Testis (tissue), 3 donors: ENCODE data around the gene SUV39H1. TPM values are rescaled to one million over a fixed set of nuclear protein-coding genes. Genes with fewer than 3 reads are reported as not detected.
"Not testable (repeated sequence)": the region's sequence is repeated elsewhere in the genome, so short reads cannot be mapped to it uniquely, and the experiment has no call there.

Experiments used
- DNase-seq: peaks from one replicate; pipeline ENCODE4 v3.0.0-alpha.2; 2019
- H3K27ac ChIP-seq, 2 donors: fragments of 200-600 bp; sonication (generic); one replicate each; pipeline ENCODE4 v1.5.1; 2019
- H3K27me3 ChIP-seq: fragments of 200-600 bp; sonication (generic); one replicate; pipeline ENCODE4 v1.5.1; 2019
- H3K36me3 ChIP-seq: fragments of 200-600 bp; sonication (generic); one replicate; pipeline ENCODE4 v1.5.1; 2017; ENCODE audit warnings: low read depth; ENCODE audit errors: missing control alignments
- H3K4me1 ChIP-seq: fragments of 200-600 bp; sonication (generic); one replicate; pipeline ENCODE4 v1.5.1; 2019
- H3K4me3 ChIP-seq, 2 donors: fragments of 200-600 bp; sonication (generic); one replicate each; pipeline ENCODE4 v1.5.1; 2017 to 2019
- H3K9me3 ChIP-seq: fragments of 200-600 bp; sonication (generic); one replicate; pipeline ENCODE4 v1.5.1; 2017
- CTCF ChIP-seq, 3 experiments: fragments of 450-650 bp in 2 of 3; fragments of 200-600 bp in 1 of 3; sonication (generic) in 1 of 3; IDR thresholded peaks; one replicate each; pipeline ENCODE4 v1.5.1; 2016 to 2019; ENCODE audit warnings: antibody characterized with exemption in 3 of 3, mild to moderate bottlenecking in 2 of 3, moderate library complexity in 1 of 3
- POLR2A ChIP-seq: fragments of 450-650 bp; IDR thresholded peaks from one replicate; pipeline ENCODE4 v1.6.1; 2017; ENCODE audit warnings: antibody characterized with exemption, mild to moderate bottlenecking, moderate library complexity
- WGBS, 2 donors: methylation state at CpG; one replicate each; pipeline ENCODE4 v1.1.5; 2018; 5-methylcytosine and 5-hydroxymethylcytosine counted together
- intact Hi-C: fragments of 100-400 bp; cut with DNase I; formaldehyde crosslinking; loops from one replicate; pipeline ENCODE4 v1.15.1; 2023; ENCODE audit warnings: low total_unique reads
- polyA plus RNA-seq: library from polyadenylated mRNA; stranded (reverse); fragments of 350-450 nt; fragmentation: Illumina TruSeq; extraction: RNeasy Lipid Tissue Mini Kit (QIAGEN cat#74804); gene quantifications from one replicate; pipeline ENCODE4 v1.2.3, GENCODE V29; 2014; ENCODE audit warnings: low read depth, low replicate concordance; ENCODE audit not compliant: insufficient read depth
- total RNA-seq, 2 donors: library from RNA; depleted of rRNA; stranded (reverse); fragments of >200 nt; gene quantifications; one replicate each; pipeline ENCODE4 v1.2.3, GENCODE V29; 2016

Gene SUV39H1
- total and polyA plus RNA-seq, 3 donors from 2014 or later: 10.3 to 16.7 (median 16.5) TPM

- Histone ChIP-seq H3K4me1 (no peaks in the 10 kb centered on the region), H3K27ac (no peak overlapping the region), H3K4me3 (no peak overlapping the region), H3K36me3 (no peaks in the 10 kb centered on the region), H3K9me3 (no peaks in the 10 kb centered on the region), H3K27me3 (no peaks in the 10 kb centered on the region)
- TF ChIP-seq POLR2A (no peak), CTCF (IDR thresholded peaks at IDR 0.05) (no peak)
- intact Hi-C loops: no loop called here
- DNase-seq: no peak
- WGBS, 2 donors: 83 to 100% methylated on average over 1 of the region's 1 CpG
Observed at GRCh38 chrX:48663241-48663640, 33.3 kb upstream of the SUV39H1 start.

- no peaks in the 10 kb centered on the region for H3K27me3 ChIP-seq
- intact Hi-C loops: no loop called here
- H3K4me3 ChIP-seq: no peak overlapping the region
- no peaks in the 10 kb centered on the region for H3K36me3 ChIP-seq
- no peaks in the 10 kb centered on the region for H3K9me3 ChIP-seq
- DNase-seq: no peak
- H3K4me1 ChIP-seq: no peaks in the 10 kb centered on the region
- WGBS, 2 donors: 88 to 100% methylated on average over 1 of the region's 1 CpG
- H3K27ac ChIP-seq: no peak overlapping the region
- TF ChIP-seq CTCF (IDR thresholded peaks at IDR 0.05) (no peak), POLR2A (no peak)
Observed at GRCh38 chrX:48664156-48664555, 32.4 kb upstream of the SUV39H1 start.

GRCh38 chrX:48665991-48666390 is 30.5 kb upstream of the SUV39H1 start:
- no peaks in the 10 kb centered on the region for H3K4me1 ChIP-seq
- no peak for TF ChIP-seq POLR2A
- no peak for TF ChIP-seq CTCF (IDR thresholded peaks at IDR 0.05)

GRCh38 chrX:48666649-48667048 is 29.9 kb upstream of the SUV39H1 start:
- no peaks in the 10 kb centered on the region for H3K4me1 ChIP-seq
- H3K27ac ChIP-seq: no peak overlapping the region
- WGBS, 2 donors: 90 to 100% methylated on average over 1 to 4 of the region's 4 CpGs
- no peak for TF ChIP-seq POLR2A
- TF ChIP-seq CTCF (IDR thresholded peaks at IDR 0.05): no peak
- DNase-seq: no peak
- intact Hi-C loops: no loop called here
- H3K27me3 ChIP-seq: no peaks in the 10 kb centered on the region
- H3K9me3 ChIP-seq: no peaks in the 10 kb centered on the region
- no peaks in the 10 kb centered on the region for H3K36me3 ChIP-seq
- H3K4me3 ChIP-seq: no peak overlapping the region

More at GRCh38 chrX:48665991-48666390, 30.5 kb upstream of the SUV39H1 start:
- Histone ChIP-seq H3K4me3 (no peak overlapping the region), H3K9me3 (no peaks in the 10 kb centered on the region), H3K27me3 (no peaks in the 10 kb centered on the region), H3K27ac (no peak overlapping the region), H3K36me3 (no peaks in the 10 kb centered on the region)
- WGBS, 2 donors: 76 to 86% methylated on average over 2 of the region's 2 CpGs
- intact Hi-C loops: no loop called here
- no peak for DNase-seq

GRCh38 chrX:48667509-48667908 is 29.0 kb upstream of the SUV39H1 start:
- H3K27me3 ChIP-seq: no peaks in the 10 kb centered on the region
- intact Hi-C loops: no loop called here
- DNase-seq: no peak
- H3K4me3 ChIP-seq: no peak overlapping the region
- H3K36me3 ChIP-seq: no peaks in the 10 kb centered on the region
- H3K27ac ChIP-seq: no peak overlapping the region
- TF ChIP-seq POLR2A (no peak), CTCF (IDR thresholded peaks at IDR 0.05) (no peak)
- H3K9me3 ChIP-seq: no peaks in the 10 kb centered on the region
- no peaks in the 10 kb centered on the region for H3K4me1 ChIP-seq
- WGBS, 2 donors: 74 to 77% methylated on average over 4 of the region's 4 CpGs

- H3K4me3 ChIP-seq, H3K27me3 ChIP-seq, H3K4me1 ChIP-seq, DNase-seq, H3K9me3 ChIP-seq, H3K27ac ChIP-seq, intact Hi-C loops, H3K36me3 ChIP-seq: not testable (repeated sequence)
- WGBS, 2 donors: 82 to 87% methylated on average over 11 of the region's 11 CpGs
Observed at GRCh38 chrX:48668187-48668586, 28.3 kb upstream of the SUV39H1 start.
